ENCODE measurements around the gene RPS17.
"Not testable (repeated sequence)": the region's sequence is repeated elsewhere in the genome, so short reads cannot be mapped to it uniquely, and the experiment has no call there.

The RPS17 gene

DNA sequence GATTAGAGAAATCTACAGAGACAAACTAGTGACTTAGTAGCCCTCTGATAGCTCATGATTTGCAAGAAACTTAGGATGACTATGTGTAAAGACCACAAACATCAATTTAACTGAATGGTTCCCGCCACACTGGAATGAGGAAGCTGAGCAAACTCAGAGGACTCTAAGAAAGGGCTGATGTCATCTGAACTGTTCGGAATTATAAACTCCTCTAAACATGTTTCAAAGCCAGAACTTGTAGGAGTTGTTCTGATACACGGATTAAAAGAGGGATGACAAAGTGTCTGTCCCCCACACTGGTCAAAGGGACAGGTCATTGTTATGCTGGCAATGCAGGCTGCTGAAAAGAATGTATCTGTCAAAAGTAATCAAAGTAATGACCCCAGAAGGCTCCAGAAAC, 34.4 kb downstream of the RPS17 start:
- DNase-seq, result not testable (repeated sequence)

DNA sequence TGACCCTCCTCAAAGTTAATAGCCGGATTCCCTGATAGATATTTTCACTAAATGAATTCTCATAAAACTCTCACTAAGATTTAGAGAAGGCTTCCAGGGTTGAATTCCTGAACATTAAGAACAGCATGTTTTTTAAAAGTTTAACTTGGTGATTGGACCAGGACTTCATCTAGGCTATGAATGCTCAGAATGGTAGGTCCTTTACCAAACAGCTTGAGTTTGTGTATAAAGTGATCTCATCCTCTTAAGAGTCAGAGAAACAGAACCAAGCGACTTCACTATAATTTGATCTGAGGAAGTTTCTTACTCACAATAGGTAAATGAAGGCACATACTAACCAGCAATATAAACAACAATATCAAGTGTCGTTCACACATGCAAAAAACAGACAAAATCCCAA, 36.2 kb downstream of the RPS17 start:
- not testable (repeated sequence) for DNase-seq

DNA sequence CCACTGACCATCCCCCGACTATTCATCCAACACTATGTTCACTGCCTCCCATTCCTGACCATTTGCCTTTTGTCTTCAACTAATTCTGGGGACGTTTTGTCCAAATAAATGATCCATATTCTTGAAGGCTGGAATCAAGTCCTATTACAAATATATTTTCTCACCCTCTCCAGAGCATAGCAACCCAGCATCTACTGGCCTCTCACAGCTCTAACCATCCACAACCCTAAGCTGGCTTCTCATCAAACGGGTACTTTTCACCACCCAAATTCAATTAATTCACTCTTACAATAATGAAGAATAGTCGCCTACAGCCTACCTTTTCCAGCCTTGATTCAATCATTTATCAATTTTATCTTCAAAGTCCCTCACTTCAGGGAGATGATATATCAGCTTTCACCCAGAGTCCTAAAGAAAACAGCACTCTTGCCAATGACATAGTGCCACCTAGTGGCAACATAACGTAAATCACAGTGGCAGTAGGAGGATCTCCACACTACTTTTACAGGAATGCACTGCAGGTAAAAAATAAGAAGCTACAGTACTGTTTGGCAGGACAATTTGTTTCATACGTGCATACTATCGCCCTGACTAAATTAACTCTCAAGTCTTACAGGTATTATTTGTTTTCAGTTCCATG, 37.4 kb downstream of the RPS17 start:
- peak in 1 of 2 experiments; percentile 2 for DNase-seq

DNA sequence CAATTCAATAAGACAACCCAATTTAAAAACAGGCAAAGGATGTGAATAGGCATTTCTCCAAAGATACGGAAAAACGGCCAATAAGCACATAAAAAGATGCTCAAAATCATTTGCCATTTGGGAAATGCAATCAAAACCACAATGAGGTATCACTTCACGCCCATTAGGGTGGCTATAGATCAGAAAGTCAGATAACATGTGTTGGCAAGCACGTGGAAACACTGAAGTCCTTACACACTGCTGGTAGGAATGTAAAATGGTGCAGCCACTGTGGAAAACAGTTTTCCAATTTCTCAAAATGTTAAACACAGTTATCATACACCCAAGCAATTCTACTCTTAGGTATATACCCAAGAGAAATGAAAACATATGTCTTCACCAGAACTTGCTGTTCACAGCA, 39.5 kb downstream of the RPS17 start:
- DNase-seq, result not testable (repeated sequence)

DNA sequence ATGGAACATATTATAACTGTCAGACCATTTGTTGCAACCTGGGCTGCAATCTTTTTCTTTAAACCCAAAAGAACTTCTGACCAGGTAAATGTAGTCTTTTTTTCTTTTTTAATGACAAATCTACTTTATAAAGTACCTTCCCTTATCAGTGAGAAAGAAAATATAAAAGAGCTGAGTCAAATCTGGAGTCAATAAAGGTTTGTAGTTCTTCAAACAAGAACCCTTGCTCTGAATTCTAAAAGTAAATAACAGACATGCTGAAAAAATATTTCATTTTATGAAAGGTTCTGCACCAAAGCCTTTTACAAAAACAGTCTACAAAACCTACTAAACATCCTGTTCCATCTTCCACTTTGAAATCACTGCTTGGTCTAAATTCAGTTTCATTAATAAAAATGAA, 42.3 kb downstream of the RPS17 start:
- not testable (repeated sequence) for DNase-seq

DNA sequence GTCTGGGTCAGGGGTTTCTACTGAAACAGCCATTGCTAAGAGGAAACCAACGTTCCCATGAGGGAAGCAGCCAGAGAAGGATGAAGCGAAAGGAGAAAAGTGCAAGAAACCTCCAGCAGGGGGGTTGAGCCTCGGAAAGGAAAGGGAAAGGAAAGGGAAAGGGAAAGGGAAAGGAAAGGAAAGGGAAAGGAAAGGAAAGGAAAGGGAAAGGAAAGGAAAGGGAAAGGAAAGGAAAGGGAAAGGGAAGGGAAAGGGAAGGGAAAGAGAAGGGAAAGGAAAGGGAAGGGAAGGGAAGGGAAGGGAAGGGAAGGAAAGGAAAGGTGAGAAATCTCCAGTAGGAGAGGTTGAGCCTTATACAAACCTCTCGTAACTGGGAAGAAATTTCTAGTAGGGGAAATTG, 52.0 kb downstream of the RPS17 start:
- DNase-seq, result not testable (repeated sequence)

DNA sequence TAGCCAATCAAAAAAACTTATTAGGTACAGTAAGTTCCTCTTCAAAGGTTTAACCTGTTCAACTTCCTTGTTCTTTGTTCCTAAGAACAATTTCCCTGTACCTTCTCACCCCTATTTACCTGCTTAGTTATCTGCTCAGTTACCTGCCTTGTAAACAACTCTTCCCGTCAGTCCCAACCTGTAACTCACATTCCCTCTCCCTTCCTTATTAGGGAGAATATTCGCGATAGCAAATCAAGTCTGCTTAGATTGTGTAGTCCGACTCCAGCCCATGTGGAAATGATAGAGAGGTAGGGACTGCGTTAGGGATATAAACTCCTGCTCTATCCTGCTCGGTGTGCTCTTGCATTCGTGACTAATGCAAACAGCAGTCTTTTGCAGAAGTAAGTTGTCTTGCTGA, 53.2 kb downstream of the RPS17 start:
- DNase-seq, result not testable (repeated sequence)
